Measurements from ENCODE around the gene CKB. TPM values are rescaled to one million over a fixed set of nuclear protein-coding genes. Genes with fewer than 3 reads are reported as not detected.

Gene CKB
- total RNA-seq, 2 donors from 2014 or later, result 602 to 920 TPM

- Histone ChIP-seq H3K27ac (ENCODE audit: low read depth, low read length) (peak overlapping the region; percentile 100), H3K27me3 (ENCODE audit: control insufficient read depth, insufficient read depth, low read length, poor library complexity, severe bottlenecking) (no peaks in the 10 kb centered on the region), H3K4me3 (ENCODE audit: low read length) (no peak overlapping the region), H3K4me1 (ENCODE audit: control insufficient read depth, insufficient read depth, low read length) (peaks cover 11% of the 10 kb centered on the region), H3K9me3 (ENCODE audit: control insufficient read depth, low read length) (no peaks in the 10 kb centered on the region), H3K36me3 (ENCODE audit: control insufficient read depth, insufficient read depth, low read length) (no peaks in the 10 kb centered on the region), H3K9ac (ENCODE audit: extremely low read depth, low read length, poor library complexity, severe bottlenecking) (no peak overlapping the region)
- H3K36me3 Mint-ChIP-seq (ENCODE audit: low read depth), result no peaks in the 10 kb centered on the region
- H3K27ac Mint-ChIP-seq, result peak overlapping the region; percentile 80
- no peak for DNase-seq
- no peaks in the 10 kb centered on the region for H3K4me1 Mint-ChIP-seq
- no peak overlapping the region for H3K4me3 Mint-ChIP-seq
- H3K27me3 Mint-ChIP-seq (ENCODE audit: insufficient read depth), result peaks cover 3% of the 10 kb centered on the region
- 78 to 100% methylated on average over 2 to 10 of the region's 10 CpGs for WGBS, 2 experiments (ENCODE audit: insufficient coverage in 1 of 2, insufficient read length in 1 of 2)
- TF ChIP-seq CTCF (conservative IDR thresholded peaks at IDR 0.05), result no peak
- no peaks in the 10 kb centered on the region for H3K9me3 Mint-ChIP-seq
Observed at GRCh38 chr14:103543140-103543539, 20.5 kb upstream of the CKB start.

DNA sequence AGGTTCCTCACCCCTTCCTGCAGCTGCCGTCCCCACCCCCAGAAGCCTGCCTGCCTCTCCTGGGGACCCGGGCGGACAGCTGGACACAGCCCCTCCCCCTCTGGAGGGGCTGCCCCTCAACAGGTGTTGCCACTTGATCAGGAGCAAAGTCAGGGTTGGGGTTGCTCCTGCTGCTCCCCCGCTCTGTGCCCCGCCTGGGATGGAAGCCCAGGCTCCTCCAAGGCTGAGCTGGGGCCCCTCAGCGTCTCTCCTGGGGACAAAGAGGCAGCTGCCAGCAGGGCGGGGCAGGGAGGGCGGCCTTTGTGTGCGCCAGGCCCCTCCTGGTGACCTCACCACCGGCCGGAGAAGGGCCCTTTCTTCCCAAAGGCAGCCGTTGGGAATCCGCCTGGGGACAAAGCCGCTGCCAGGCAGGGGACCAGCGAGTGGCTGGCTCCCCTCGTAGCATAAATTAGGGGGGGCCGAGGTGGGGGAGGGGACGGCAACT is 20.0 kb upstream of the CKB start:
- no peaks in the 10 kb centered on the region for H3K27me3 ChIP-seq (ENCODE audit: control insufficient read depth, insufficient read depth, low read length, poor library complexity, severe bottlenecking)
- no peaks in the 10 kb centered on the region for H3K9me3 ChIP-seq (ENCODE audit: control insufficient read depth, low read length)
- Mint-ChIP-seq H3K27ac (peak overlapping the region; percentile 80), H3K9me3 (no peaks in the 10 kb centered on the region), H3K4me1 (no peaks in the 10 kb centered on the region), H3K4me3 (no peak overlapping the region), H3K27me3 (ENCODE audit: insufficient read depth) (peaks cover 3% of the 10 kb centered on the region), H3K36me3 (ENCODE audit: low read depth) (no peaks in the 10 kb centered on the region)
- 19 to 31% methylated on average over 11 to 18 of the region's 18 CpGs for WGBS, 2 experiments (ENCODE audit: insufficient coverage in 1 of 2, insufficient read length in 1 of 2)
- no peak overlapping the region for H3K4me3 ChIP-seq (ENCODE audit: low read length)
- peak; percentile 2 for TF ChIP-seq CTCF (conservative IDR thresholded peaks at IDR 0.05)
- H3K27ac ChIP-seq (ENCODE audit: low read depth, low read length), result peak overlapping the region; percentile 100
- peak; percentile 93 for DNase-seq
- no peaks in the 10 kb centered on the region for H3K36me3 ChIP-seq (ENCODE audit: control insufficient read depth, insufficient read depth, low read length)
- peaks cover 11% of the 10 kb centered on the region for H3K4me1 ChIP-seq (ENCODE audit: control insufficient read depth, insufficient read depth, low read length)
- peak overlapping the region; percentile 47 for H3K9ac ChIP-seq (ENCODE audit: extremely low read depth, low read length, poor library complexity, severe bottlenecking)

DNA sequence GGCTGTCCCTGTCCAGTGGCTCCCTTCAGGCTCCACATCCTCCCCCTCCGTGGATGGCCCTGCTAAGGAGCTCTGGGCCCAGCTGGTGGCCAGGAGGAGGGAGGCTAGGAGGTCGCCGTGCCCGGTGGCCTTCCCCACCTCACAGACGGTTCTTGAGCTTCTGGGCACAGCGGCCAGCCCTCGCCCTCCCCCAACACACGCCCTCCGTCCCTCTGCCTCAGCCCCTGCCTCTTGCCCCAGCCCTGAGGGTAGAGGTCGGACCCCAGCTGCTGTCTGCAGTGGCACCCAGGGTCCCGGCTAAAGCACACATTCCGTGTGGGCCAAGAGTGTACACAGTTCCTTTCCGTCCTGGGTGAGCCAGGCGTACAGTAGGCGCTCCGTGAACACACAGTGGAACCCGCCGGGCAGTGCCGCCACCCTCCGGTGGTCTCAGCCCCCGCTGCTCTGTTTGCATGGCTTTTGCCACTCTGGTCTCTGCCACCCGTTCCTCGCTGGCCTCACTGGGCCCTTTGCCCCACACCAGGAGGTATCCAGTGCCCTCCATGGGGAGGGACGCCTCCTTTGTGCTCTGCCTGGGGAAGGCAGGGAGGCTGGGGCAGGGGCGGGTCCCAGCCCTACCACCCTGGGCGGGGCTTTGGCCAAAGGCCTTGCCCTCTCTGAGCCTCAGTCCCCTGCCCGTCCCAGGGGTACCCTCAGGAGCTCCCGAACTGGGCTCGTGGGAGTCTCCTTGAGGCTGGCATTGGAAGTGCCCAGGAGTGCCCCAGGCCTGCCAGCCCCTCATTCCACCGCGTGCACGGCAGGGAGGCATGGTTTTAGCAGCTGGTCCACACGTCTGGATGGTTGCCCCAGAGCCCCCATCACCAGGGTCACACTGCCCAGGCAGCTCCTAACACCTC is 19.3 kb upstream of the CKB start:
- Mint-ChIP-seq H3K9me3 (no peaks in the 10 kb centered on the region), H3K4me1 (no peaks in the 10 kb centered on the region), H3K27me3 (ENCODE audit: insufficient read depth) (peaks cover 3% of the 10 kb centered on the region), H3K27ac (peak overlapping the region; percentile 17), H3K36me3 (ENCODE audit: low read depth) (no peaks in the 10 kb centered on the region), H3K4me3 (no peak overlapping the region)
- H3K36me3 ChIP-seq (ENCODE audit: control insufficient read depth, insufficient read depth, low read length), result no peaks in the 10 kb centered on the region
- peak overlapping the region; percentile 100 for H3K27ac ChIP-seq (ENCODE audit: low read depth, low read length)
- DNase-seq, result no peak
- H3K4me3 ChIP-seq (ENCODE audit: low read length), result no peak overlapping the region
- H3K9ac ChIP-seq (ENCODE audit: extremely low read depth, low read length, poor library complexity, severe bottlenecking), result peak overlapping the region; percentile 47
- H3K9me3 ChIP-seq (ENCODE audit: control insufficient read depth, low read length), result no peaks in the 10 kb centered on the region
- H3K27me3 ChIP-seq (ENCODE audit: control insufficient read depth, insufficient read depth, low read length, poor library complexity, severe bottlenecking), result no peaks in the 10 kb centered on the region
- peaks cover 11% of the 10 kb centered on the region for H3K4me1 ChIP-seq (ENCODE audit: control insufficient read depth, insufficient read depth, low read length)
- peak; percentile 22 for TF ChIP-seq CTCF (conservative IDR thresholded peaks at IDR 0.05)
- 79% methylated on average over 17 to 33 of the region's 33 CpGs for WGBS, 2 experiments (ENCODE audit: insufficient coverage in 1 of 2, insufficient read length in 1 of 2)

Data from endodermal cell (in vitro differentiated cells).